Endothelial cell of umbilical vein (primary cell): Measurements from ENCODE around the gene ARID1B. TPM values are rescaled to one million over a fixed set of nuclear protein-coding genes. Genes with fewer than 3 reads are reported as not detected.

ENCODE experiments used
- BruUV-seq: library from RNA; stranded (reverse); fragments of 400-500 nt; replicated peaks from 2 replicates; lab custom pipeline; 2021; lab: Mats Ljungman, UMichigan
- CTCF ChIA-PET: fragments of 300-600, 350-600 bp; sonication (Branson Sonifier 250); formaldehyde crosslinking; loops from one replicate; lab custom pipeline; 2021; ENCODE audit warnings: antibody characterized with exemption, inconsistent platforms; lab: Charles Lee
- POLR2A ChIA-PET: fragments of 300-600, 350-600 bp; sonication (Branson Sonifier 250); formaldehyde crosslinking; loops from one replicate; lab custom pipeline; 2021; ENCODE audit warnings: antibody characterized with exemption, inconsistent platforms; lab: Charles Lee
- DNase-seq: peaks from one replicate; pipeline ENCODE4 v3.0.0-alpha.2; 2011; ENCODE audit warnings: low read depth, low spot score
- FAIRE-seq: peaks from 2 replicates; lab custom pipeline; 2011; peaks lifted over from hg19 to GRCh38; lab: Jason Lieb, UNC
- H2AFZ ChIP-seq: 2 replicates; pipeline ENCODE4 v1.6.0; 2012; ENCODE audit warnings: low read depth, low read length, control low read depth, inconsistent platforms
- H3K27ac ChIP-seq: 2 replicates; pipeline ENCODE4 v1.5.1; 2011; ENCODE audit warnings: low read depth, mild to moderate bottlenecking, control low read depth, low read length, moderate library complexity; ENCODE audit not compliant: insufficient read depth
- H3K27me3 ChIP-seq, 2 experiments: 2 replicates each; pipeline versions ENCODE4 v1.6.0 to v1.6.1; 2011; ENCODE audit warnings: low read length in 2 of 2, mixed read lengths in 1 of 2; ENCODE audit not compliant: control insufficient read depth in 2 of 2, insufficient read depth in 2 of 2
- H3K36me3 ChIP-seq, 2 experiments: 2 replicates in 1 of 2; 3 replicates in 1 of 2; pipeline ENCODE4 v1.5.1; 2011; ENCODE audit warnings: low read length in 2 of 2, mild to moderate bottlenecking in 1 of 2, moderate library complexity in 1 of 2; ENCODE audit not compliant: control insufficient read depth in 2 of 2, insufficient read depth in 2 of 2; ENCODE audit errors: extremely low read depth in 1 of 2
- H3K4me1 ChIP-seq: 3 replicates; pipeline ENCODE4 v1.5.1; 2011; ENCODE audit warnings: mild to moderate bottlenecking, low read length; ENCODE audit not compliant: control insufficient read depth, insufficient read depth; ENCODE audit errors: extremely low read depth
- H3K4me2 ChIP-seq: 2 replicates; pipeline ENCODE4 v1.6.1; 2011; ENCODE audit warnings: low read length, control low read depth, mixed read lengths; ENCODE audit not compliant: insufficient read depth
- H3K4me3 ChIP-seq, 3 experiments: fragments of 200-600 bp in 1 of 3; sonication (generic), shearing (Covaris generic) in 1 of 3; replicated peaks in 1 of 3; 2 replicates each; pipeline ENCODE4 v1.5.1; 2011 to 2016; ENCODE audit warnings: control low read depth in 3 of 3, low read length in 3 of 3, mild to moderate bottlenecking in 2 of 3, inconsistent platforms in 1 of 3, low read depth in 1 of 3, moderate library complexity in 1 of 3; ENCODE audit not compliant: insufficient read depth in 1 of 3
- H3K79me2 ChIP-seq: 2 replicates; pipeline ENCODE4 v1.6.0; 2012; ENCODE audit warnings: low read length, inconsistent platforms; ENCODE audit not compliant: control insufficient read depth, insufficient read depth
- H3K9ac ChIP-seq: replicated peaks from 2 replicates; pipeline ENCODE3; 2011; ENCODE audit warnings: low read length, control low read depth; ENCODE audit not compliant: insufficient read depth; ENCODE audit errors: extremely low read depth
- H3K9me1 ChIP-seq: replicated peaks from 3 replicates; pipeline ENCODE4 v1.6.0; 2011; ENCODE audit warnings: mild to moderate bottlenecking, low read length; ENCODE audit not compliant: control insufficient read depth, insufficient read depth; ENCODE audit errors: extremely low read depth
- H3K9me3 ChIP-seq: replicated peaks from 2 replicates; pipeline ENCODE4 v1.5.1; 2012; ENCODE audit warnings: low read length, inconsistent platforms; ENCODE audit not compliant: control insufficient read depth, insufficient read depth
- H4K20me1 ChIP-seq: replicated peaks from 2 replicates; pipeline ENCODE3; 2011; ENCODE audit warnings: mild to moderate bottlenecking, low read length; ENCODE audit not compliant: control insufficient read depth, insufficient read depth; ENCODE audit errors: extremely low read depth
- CTCF ChIP-seq, 2 donors: IDR thresholded peaks; 1 replicate in 1 of 2; 2 replicates in 1 of 2; pipeline ENCODE4 v1.5.1; 2011; ENCODE audit warnings: low read length in 2 of 2, mild to moderate bottlenecking in 2 of 2, moderate library complexity in 2 of 2, control low read depth in 1 of 2, inconsistent platforms in 1 of 2, low read depth in 1 of 2; ENCODE audit not compliant: insufficient read depth in 1 of 2; ENCODE audit errors: extremely low read depth in 1 of 2
- EZH2 ChIP-seq: IDR thresholded peaks from 2 replicates; pipeline ENCODE4 v1.6.1; 2012; ENCODE audit warnings: borderline replicate concordance, low read depth, mild to moderate bottlenecking, moderate library complexity, low read length, inconsistent platforms; ENCODE audit not compliant: severe bottlenecking
- FOS ChIP-seq: IDR thresholded peaks from 2 replicates; pipeline ENCODE4 v1.6.1; 2011; ENCODE audit warnings: mild to moderate bottlenecking, low read length, moderate library complexity, borderline replicate concordance; ENCODE audit not compliant: insufficient read depth
- GATA2 ChIP-seq: IDR thresholded peaks from 2 replicates; pipeline ENCODE4 v1.7.0; 2011; ENCODE audit warnings: low read depth, mild to moderate bottlenecking, moderate library complexity, mixed read lengths, low read length; ENCODE audit not compliant: insufficient read length, insufficient read depth
- JUN ChIP-seq: IDR thresholded peaks from 2 replicates; pipeline ENCODE4 v1.6.1; 2011; ENCODE audit warnings: borderline replicate concordance, low read depth; ENCODE audit not compliant: insufficient read length, insufficient read depth
- MAX ChIP-seq: IDR thresholded peaks from 2 replicates; pipeline ENCODE4 v1.6.1; 2011; ENCODE audit not compliant: insufficient read depth, insufficient read length
- MYC ChIP-seq: IDR thresholded peaks from one replicate; pipeline ENCODE4 v1.6.1; 2011; ENCODE audit warnings: mild to moderate bottlenecking, low read depth, low read length
- POLR2A ChIP-seq: IDR thresholded peaks from 2 replicates; pipeline ENCODE4 v1.6.1; 2012; ENCODE audit warnings: low read depth, mild to moderate bottlenecking, control low read depth, low read length
- POLR2AphosphoS5 ChIP-seq: IDR thresholded peaks from 2 replicates; pipeline ENCODE4 v1.6.1; 2012; ENCODE audit warnings: low read depth, mild to moderate bottlenecking, control low read depth, low read length, moderate library complexity; ENCODE audit not compliant: insufficient read depth
- dilution Hi-C: fragments of 300-500 bp; cut with MboI; formaldehyde crosslinking; loops from one replicate; pipeline ENCODE4 v1.15.0; 2019; ENCODE audit warnings: low sequenced_read_pairs; ENCODE audit not compliant: extremely low pct_ligation_motif_present
- intact Hi-C: fragments of 100-400 bp; cut with micrococcal nuclease; formaldehyde crosslinking; loops from one replicate; pipeline ENCODE4 v1.10.0; 2022
- polyA plus RNA-seq, 4 experiments: library from polyadenylated mRNA; depleted of rRNA in 3 of 4; stranded (reverse) in 3 of 4; unstranded in 1 of 4; fragments of >200 nt; gene quantifications; 2 replicates each; pipeline versions ENCODE4 v1.2.1 to v1.2.3, GENCODE V29; 2011 to 2012; ENCODE audit warnings: missing spikeins in 1 of 4
- total RNA-seq: library from RNA; stranded (reverse); gene quantifications from 2 replicates; pipeline ENCODE4 v1.2.3, GENCODE V29; 2021

The ARID1B gene
- total and polyA plus RNA-seq, 2 donors (not counting 3 experiments of a cell fraction or from before 2014, with no cell fraction given) = 21.8 to 89.5 TPM

GRCh38 chr6:156757849-156758248, 19.3 kb upstream of the ARID1B start:
- FAIRE-seq (no peak), DNase-seq (no peak)
- CTCF ChIA-PET = no interaction called here
- Histone ChIP-seq H3K27ac (no peak overlapping the region), H3K27me3 (peaks cover 0 to 2% of the 10 kb centered on the region in 2 experiments), H3K9me3 (no peaks in the 10 kb centered on the region), H4K20me1 (no peaks in the 10 kb centered on the region), H3K4me1 (no peaks in the 10 kb centered on the region), H3K36me3 (no peaks in the 10 kb centered on the region), H3K79me2 (no peaks in the 10 kb centered on the region), H3K4me3 (no peak overlapping the region), H3K9ac (no peak overlapping the region), H2AFZ (no peak overlapping the region), H3K9me1 (no peaks in the 10 kb centered on the region), H3K4me2 (no peak overlapping the region)
- dilution Hi-C loops (no loop called here), intact Hi-C loops (no loop called here)
- TF ChIP-seq FOS = no peak
- no peak for TF ChIP-seq JUN
- TF ChIP-seq POLR2AphosphoS5 = no peak
- TF ChIP-seq POLR2A = no peak
- no peak for TF ChIP-seq GATA2
- no peak for TF ChIP-seq MAX
- no peak for TF ChIP-seq MYC
- POLR2A ChIA-PET = no interaction called here
- BruUV-seq = no TSS peak

GRCh38 chr6:156760377-156760776, 16.8 kb upstream of the ARID1B start:
- no peak overlapping the region for H3K27ac ChIP-seq
- intact Hi-C loops = no loop called here
- H3K9me1 ChIP-seq = no peaks in the 10 kb centered on the region
- H3K9me3 ChIP-seq = no peaks in the 10 kb centered on the region
- H3K36me3 ChIP-seq = no peaks in the 10 kb centered on the region
- no peaks in the 10 kb centered on the region for H3K4me1 ChIP-seq
- TF ChIP-seq JUN (no peak), POLR2A (no peak), GATA2 (no peak), EZH2 (no peak), MAX (no peak), MYC (no peak), POLR2AphosphoS5 (no peak), FOS (no peak), CTCF (IDR thresholded peaks at IDR 0.05; ENCODE audit: extremely low read depth in 1 of 2, insufficient read depth in 1 of 2, low read depth in 1 of 2, low read length in 2 of 2) (no peak)
- H3K4me3 ChIP-seq = no peak overlapping the region
- POLR2A ChIA-PET = no interaction called here
- H4K20me1 ChIP-seq = no peaks in the 10 kb centered on the region
- dilution Hi-C loops = no loop called here
- no peaks in the 10 kb centered on the region for H3K79me2 ChIP-seq
- H3K4me2 ChIP-seq = no peak overlapping the region
- no peak overlapping the region for H2AFZ ChIP-seq
- no peak for FAIRE-seq
- CTCF ChIA-PET = no interaction called here
- no TSS peak for BruUV-seq
- H3K27me3 ChIP-seq = peaks cover 0 to 4% of the 10 kb centered on the region in 2 experiments
- no peak for DNase-seq
- H3K9ac ChIP-seq = no peak overlapping the region
